Stomach smooth muscle (tissue), 2 donors: ENCODE data around the gene VDAC1.
"Not testable (repeated sequence)": the region's sequence is repeated elsewhere in the genome, so short reads cannot be mapped to it uniquely, and the experiment has no call there.

ENCODE experiments used
- H3K27ac ChIP-seq: one replicate; pipeline ENCODE4 v1.7.0; 2013; ENCODE audit warnings: mild to moderate bottlenecking, low read length, inconsistent platforms
- H3K27me3 ChIP-seq, 2 donors: one replicate each; pipeline ENCODE4 v1.7.0; 2013; ENCODE audit warnings: low read length in 2 of 2; ENCODE audit not compliant: insufficient read depth in 2 of 2, control insufficient read depth in 1 of 2
- H3K36me3 ChIP-seq, 2 donors: one replicate each; pipeline ENCODE4 v1.7.0; 2013; ENCODE audit warnings: low read length in 2 of 2; ENCODE audit not compliant: control insufficient read depth in 2 of 2, insufficient read depth in 2 of 2
- H3K4me1 ChIP-seq: one replicate; pipeline ENCODE4 v1.7.0; 2013; ENCODE audit warnings: low read length; ENCODE audit not compliant: control insufficient read depth, insufficient read depth
- H3K4me3 ChIP-seq, 2 donors: one replicate each; pipeline ENCODE4 v1.7.0; 2013; ENCODE audit warnings: low read length in 2 of 2
- H3K9ac ChIP-seq, 2 donors: one replicate each; pipeline ENCODE4 v1.7.0; 2013; ENCODE audit warnings: low read length in 2 of 2, mild to moderate bottlenecking in 1 of 2
- H3K9me3 ChIP-seq, 2 donors: one replicate each; pipeline ENCODE4 v1.7.0; 2013; ENCODE audit warnings: low read length in 2 of 2; ENCODE audit not compliant: control insufficient read depth in 2 of 2
- donor health status: healthy.
- donor health status: Pancreatic carcinoma.

Gene VDAC1

DNA sequence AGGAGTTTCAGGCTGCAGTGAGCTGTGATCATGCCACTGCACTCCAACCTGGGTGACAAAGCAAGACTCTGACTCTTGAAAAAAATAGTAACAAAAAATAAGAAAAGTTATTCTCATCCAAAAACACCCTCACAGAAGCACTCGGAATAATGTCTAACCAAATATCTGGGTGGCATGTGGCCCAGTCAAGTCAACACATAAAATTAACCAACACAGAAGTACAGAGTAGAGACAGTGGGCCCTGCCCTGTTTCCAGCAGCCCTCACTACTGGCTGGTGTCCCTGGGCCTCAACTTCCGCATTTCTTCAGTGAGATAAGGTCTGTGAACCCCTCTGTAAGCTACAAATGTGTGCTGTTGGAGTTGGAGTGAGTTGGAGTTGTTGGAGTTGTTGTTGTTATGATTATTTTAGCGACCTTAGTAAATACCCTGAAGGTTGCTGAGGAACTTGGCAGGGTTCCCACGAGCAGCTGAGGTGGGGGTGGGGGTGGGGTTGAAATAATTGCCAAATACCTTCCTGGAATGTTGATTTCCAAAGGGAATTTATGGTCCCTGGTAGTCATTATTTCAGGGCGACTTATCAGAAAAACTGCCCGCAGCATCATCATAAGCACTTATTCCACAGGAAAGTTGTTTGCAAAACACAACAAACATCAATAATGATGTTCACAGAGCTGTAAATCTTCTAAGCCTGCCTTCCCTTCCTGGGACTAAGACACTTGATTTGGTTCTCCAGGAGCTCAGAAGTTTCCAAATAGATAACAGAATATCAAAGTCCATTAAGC, 66.5 kb downstream of the VDAC1 start:
- Histone ChIP-seq H3K4me3 (no peak overlapping the region), H3K36me3 (no peaks in the 10 kb centered on the region), H3K9me3 (no peaks in the 10 kb centered on the region), H3K4me1 (peaks cover 5% of the 10 kb centered on the region), H3K27me3 (no peaks in the 10 kb centered on the region), H3K27ac (no peak overlapping the region), H3K9ac (no peak overlapping the region)

DNA sequence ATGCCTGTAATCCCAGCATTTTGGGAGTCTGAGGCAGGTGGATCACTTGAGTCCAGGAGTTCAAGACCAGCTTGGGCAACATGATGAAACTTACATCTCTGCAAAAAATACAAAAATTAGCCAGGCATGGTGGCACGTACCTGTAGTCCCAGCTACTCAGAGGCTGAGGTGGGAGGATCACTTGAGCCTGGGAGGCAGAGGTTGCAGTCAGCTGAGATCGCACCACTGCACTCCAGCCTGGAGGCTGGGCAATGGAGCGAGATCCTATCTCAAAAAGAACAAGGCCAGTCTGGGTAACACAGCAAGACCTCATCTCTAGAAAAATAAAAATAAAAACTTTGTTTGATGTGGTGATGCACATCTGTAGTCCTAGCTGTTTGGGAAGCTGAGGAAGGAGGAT, 67.1 kb downstream of the VDAC1 start:
- H3K9ac ChIP-seq, H3K4me3 ChIP-seq: not testable (repeated sequence)

DNA sequence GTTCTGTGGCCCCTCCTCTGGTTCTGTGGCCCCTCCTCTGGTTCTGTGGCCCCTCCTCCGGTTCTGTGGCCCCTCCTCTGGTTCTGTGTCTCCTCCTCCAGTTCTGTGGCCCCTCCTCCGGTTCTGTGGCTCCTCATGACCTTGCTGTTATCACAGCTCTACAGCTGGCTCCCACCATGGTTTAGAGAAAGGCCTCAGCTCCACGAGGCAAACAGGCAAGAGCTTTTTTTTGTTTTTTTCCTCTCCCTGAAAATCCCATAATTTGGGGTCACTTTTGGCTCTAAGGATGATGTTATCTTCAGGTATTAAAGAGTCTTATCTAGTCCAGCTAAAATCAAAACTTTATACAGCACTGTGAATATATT, 68.1 kb downstream of the VDAC1 start:
- Histone ChIP-seq H3K36me3 (no peaks in the 10 kb centered on the region), H3K9ac (no peak overlapping the region), H3K27ac (no peak overlapping the region)

More for the DNA sequence above, 67.1 kb downstream of the VDAC1 start:
- H3K27me3 ChIP-seq, H3K4me1 ChIP-seq, H3K9me3 ChIP-seq, H3K27ac ChIP-seq, H3K36me3 ChIP-seq: not testable (repeated sequence)

DNA sequence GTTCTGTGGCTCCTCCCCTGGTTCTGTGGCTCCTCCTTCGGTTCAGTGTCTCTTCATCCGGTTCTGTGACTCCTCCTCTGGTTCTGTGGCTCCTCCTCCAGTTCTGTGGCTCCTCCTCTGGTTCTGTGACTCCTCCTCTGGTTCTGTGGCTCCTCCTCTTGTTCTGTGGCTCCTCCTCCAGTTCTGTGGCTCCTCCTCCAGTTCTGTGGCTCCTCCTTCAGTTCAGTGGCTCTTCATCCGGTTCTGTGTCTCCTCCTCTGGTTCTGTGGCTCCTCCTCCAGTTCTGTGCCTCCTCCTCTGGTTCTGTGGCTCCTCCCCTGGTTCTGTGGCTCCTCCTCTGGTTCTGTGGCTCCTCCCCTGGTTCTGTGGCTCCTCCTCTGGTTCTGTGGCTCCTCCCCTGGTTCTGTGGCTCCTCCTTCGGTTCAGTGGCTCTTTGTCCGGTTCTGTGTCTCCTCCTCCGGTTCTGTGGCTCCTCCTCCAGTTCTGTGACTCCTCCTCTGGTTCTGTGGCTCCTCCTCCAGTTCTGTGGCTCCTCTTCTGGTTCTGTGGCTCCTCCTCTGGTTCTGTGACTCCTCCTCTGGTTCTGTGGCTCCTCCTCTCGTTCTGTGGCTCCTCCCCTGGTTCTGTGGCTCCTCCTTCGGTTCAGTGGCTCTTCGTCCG, 68.7 kb downstream of the VDAC1 start:
- not testable (repeated sequence) for H3K4me1 ChIP-seq, H3K27ac ChIP-seq, H3K27me3 ChIP-seq

More for the DNA sequence above, 68.1 kb downstream of the VDAC1 start:
- Histone ChIP-seq H3K4me3 (no peak overlapping the region), H3K4me1 (peaks cover 4% of the 10 kb centered on the region), H3K9me3 (no peaks in the 10 kb centered on the region), H3K27me3 (no peaks in the 10 kb centered on the region)

DNA sequence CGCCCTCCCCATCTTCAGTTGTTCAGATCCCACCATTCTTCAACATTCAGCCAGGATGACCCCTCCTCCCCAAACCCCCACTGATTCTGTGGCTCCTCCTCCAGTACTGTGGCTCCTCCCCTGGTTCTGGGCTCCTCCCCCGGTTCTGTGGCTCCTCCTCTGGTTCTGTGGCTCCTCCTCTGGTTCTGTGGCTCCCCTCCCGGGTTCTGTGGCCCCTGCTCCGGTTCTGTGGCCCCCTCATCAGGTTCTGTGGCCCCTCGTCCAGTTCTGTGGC, 69.2 kb downstream of the VDAC1 start:
- no peaks in the 10 kb centered on the region for H3K36me3 ChIP-seq
- H3K4me1 ChIP-seq, result peaks cover 4% of the 10 kb centered on the region
- no peaks in the 10 kb centered on the region for H3K27me3 ChIP-seq
- H3K9ac ChIP-seq, result no peak overlapping the region
- H3K4me3 ChIP-seq, result no peak overlapping the region
- H3K27ac ChIP-seq, result no peak overlapping the region
- no peaks in the 10 kb centered on the region for H3K9me3 ChIP-seq

More for the DNA sequence above, 68.7 kb downstream of the VDAC1 start:
- H3K9me3 ChIP-seq, H3K9ac ChIP-seq, H3K36me3 ChIP-seq, H3K4me3 ChIP-seq: not testable (repeated sequence)

DNA sequence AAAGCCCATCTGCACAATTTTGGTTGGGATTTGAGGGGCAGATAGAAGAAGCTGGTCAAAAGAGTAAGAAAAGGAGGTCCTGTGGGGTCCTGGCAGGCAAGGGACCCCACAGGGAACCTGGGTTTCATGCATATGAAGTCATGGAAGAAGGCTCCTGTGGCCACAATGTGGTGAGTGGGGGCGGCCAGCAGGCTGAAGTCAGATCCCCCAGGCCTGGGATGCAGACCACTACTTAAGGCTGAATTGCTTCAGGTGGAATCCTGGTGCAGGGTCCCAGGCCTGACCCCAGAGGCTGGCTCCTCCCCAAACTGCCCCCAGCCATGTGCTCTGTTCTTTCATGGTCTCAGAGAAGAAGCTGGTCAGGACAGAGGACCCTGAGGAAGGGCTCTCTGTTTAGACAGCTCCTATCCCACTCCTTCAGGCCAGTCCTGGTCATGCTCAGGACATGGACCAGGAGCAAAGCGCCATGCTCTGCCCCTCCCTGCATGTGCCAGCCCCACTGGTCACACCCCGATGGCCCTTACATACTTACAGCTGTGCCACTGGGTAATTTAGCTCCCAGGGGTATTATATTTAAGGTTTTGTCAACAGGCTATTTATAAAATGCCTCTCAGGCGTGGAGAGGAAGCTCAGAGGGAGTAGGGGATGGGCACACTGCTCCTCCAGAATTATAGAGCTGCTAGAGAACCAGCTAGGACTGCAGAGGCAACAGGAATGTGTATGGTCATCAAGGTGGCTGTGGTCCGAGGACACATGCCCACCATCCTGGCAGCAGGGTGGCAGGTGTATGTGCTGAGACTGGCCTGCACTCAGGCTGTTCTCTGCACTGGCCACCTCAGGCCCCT, 69.7 kb downstream of the VDAC1 start:
- Histone ChIP-seq H3K4me3 (no peak overlapping the region), H3K27me3 (no peaks in the 10 kb centered on the region), H3K9ac (no peak overlapping the region), H3K27ac (no peak overlapping the region), H3K4me1 (peaks cover 4% of the 10 kb centered on the region), H3K9me3 (no peaks in the 10 kb centered on the region), H3K36me3 (no peaks in the 10 kb centered on the region)

DNA sequence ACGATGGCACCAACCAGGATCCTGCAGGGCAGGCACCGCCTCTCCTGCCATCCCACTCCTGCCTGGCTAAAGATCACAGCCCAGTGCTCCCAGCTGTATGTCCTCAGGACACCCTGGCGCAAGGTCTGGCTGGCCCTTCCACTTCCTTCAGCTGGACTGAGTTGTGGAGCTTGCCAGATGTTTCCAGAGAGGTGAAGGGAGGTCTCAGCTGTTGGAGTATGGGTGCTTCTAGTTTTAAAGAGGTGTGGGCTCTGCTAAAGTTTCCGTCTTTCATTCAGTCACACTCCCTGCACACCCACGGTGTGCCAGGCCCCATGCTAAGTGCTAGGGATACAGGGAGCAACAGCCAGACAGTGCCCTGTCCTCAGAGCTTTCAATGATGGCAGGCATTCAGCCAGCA, 70.5 kb downstream of the VDAC1 start:
- Histone ChIP-seq H3K9ac (no peak overlapping the region), H3K9me3 (no peaks in the 10 kb centered on the region), H3K4me1 (peaks cover 4% of the 10 kb centered on the region), H3K4me3 (no peak overlapping the region), H3K36me3 (no peaks in the 10 kb centered on the region), H3K27ac (no peak overlapping the region), H3K27me3 (no peaks in the 10 kb centered on the region)

DNA sequence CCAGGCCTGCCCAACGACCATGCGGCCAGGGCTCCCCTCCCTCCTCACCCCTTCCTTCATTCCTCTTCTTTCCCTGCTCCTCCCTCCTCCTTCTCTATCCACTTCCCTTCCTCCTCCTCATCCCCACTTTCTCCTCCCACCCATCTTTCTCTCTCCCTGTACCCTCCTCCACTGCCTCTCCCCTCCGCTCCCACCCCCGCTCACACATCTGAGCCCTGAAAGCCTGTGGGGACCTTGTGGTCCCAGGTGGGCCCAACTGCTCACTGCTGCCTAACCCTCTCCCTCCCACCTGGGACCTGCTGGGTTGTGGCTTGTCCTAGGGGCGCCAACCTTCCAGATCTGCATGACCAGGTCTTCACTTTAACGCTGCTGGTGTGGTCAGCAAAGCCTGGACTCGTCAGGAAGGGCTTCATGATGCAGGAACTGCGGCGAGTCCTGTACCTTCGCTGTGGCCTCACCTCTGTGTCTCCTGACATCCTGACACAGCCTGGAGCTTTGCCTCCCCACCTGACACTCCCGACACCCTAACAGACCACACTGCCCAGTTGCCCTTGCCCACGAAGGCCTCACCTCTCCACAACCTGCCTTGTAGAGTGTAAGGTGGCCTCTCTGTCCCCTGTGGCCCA, 71.0 kb downstream of the VDAC1 start:
- H3K27ac ChIP-seq, result no peak overlapping the region
- H3K36me3 ChIP-seq, result no peaks in the 10 kb centered on the region
- H3K9ac ChIP-seq, result no peak overlapping the region
- peaks cover 4% of the 10 kb centered on the region for H3K4me1 ChIP-seq
- no peak overlapping the region for H3K4me3 ChIP-seq
- no peaks in the 10 kb centered on the region for H3K9me3 ChIP-seq
- no peaks in the 10 kb centered on the region for H3K27me3 ChIP-seq

DNA sequence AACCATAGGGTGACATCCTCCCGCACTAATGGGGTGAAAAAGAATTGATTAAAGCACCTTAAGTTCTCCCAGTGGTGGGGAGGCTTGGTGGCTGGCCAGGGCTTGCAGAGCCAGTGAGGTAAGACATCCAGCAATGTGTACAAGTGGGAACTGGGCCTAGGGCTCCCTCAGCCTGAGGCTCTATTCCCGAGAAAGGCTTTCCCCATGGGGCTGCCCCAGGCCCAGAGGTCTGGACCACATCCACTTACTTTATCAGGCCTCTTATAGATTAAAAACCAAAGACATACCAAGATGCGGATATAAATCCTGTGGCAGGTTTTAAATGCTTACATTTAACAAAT, 71.6 kb downstream of the VDAC1 start:
- Histone ChIP-seq H3K27ac (no peak overlapping the region), H3K27me3 (no peaks in the 10 kb centered on the region), H3K36me3 (no peaks in the 10 kb centered on the region)

DNA sequence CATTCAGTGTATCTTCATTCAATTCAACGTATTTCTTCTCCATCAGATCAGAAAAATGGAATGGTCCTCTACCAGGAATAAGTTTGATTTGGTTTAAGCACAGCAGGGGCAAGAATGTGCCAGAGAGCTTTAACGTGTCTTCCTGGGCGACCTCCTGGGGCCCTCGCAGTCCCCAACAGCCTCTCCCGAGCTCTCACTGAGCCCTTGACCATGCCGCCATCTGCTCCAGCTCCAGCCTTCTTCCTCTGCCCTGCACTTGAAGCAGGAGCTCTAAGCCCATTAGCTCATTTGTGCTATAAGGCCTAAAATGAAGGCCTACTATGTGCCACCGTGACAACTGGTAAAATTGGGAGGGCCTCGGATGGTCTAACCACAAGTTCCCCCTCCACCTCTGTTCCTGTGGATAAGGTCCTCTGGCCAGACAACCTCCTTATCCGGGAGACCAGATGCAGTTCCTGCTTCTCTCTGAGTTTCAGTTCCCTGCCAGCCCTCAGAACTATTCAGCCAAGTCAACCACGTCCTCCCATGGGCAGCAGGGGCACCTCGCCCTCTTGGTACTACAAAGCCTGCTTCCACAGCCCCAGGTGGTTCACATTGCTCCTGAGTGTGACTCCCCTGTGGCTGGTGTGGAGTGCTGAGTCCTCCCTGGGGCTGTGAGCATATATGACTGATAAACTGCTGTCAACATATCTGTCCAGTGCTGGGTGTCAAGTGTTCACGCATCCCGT, 72.2 kb downstream of the VDAC1 start:
- Histone ChIP-seq H3K36me3 (no peaks in the 10 kb centered on the region), H3K9ac (no peak overlapping the region), H3K27me3 (no peaks in the 10 kb centered on the region), H3K4me1 (peaks cover 4% of the 10 kb centered on the region), H3K27ac (no peak overlapping the region), H3K9me3 (no peaks in the 10 kb centered on the region), H3K4me3 (no peak overlapping the region)

More for the DNA sequence above, 71.6 kb downstream of the VDAC1 start:
- H3K4me1 ChIP-seq, result peaks cover 4% of the 10 kb centered on the region
- no peaks in the 10 kb centered on the region for H3K9me3 ChIP-seq
- no peak overlapping the region for H3K4me3 ChIP-seq
- no peak overlapping the region for H3K9ac ChIP-seq
